T47D (cell line): ENCODE results near the gene CSF2.
A peak's percentile ranks its signal among the peaks of the same experiment; 100 is the strongest.
"Not testable (repeated sequence)": the region's sequence is repeated elsewhere in the genome, so short reads cannot be mapped to it uniquely, and the experiment has no call there.

Experiments used
- DNase-seq, 2 experiments: peaks; one replicate each; pipeline versions ENCODE4 v3.0.0 to v3.0.0-alpha.2; 2011 to 2012; ENCODE audit warnings: low read depth in 1 of 2, low spot score in 1 of 2
- JUND ChIP-seq: IDR thresholded peaks from 2 replicates; pipeline ENCODE4 v1.6.1; 2012; ENCODE audit warnings: low read depth
- in situ Hi-C: cut with HindIII; loops from 2 replicates; pipeline ENCODE4 v1.10.0; 2016; ENCODE audit warnings: low sequenced_read_pairs, low pct_unique_long_range_greater_than_20kb

The CSF2 gene

GRCh38 chr5:132101385-132101880 lies 27.8 kb downstream of the CSF2 start:
- in situ Hi-C loops = no loop called here
- no peak for TF ChIP-seq JUND
- no peak for DNase-seq

- no peak for DNase-seq
- TF ChIP-seq JUND = no peak
- in situ Hi-C loops = no loop called here
Measured at GRCh38 chr5:132102101-132102701, 28.6 kb downstream of the CSF2 start.

- DNase-seq = no peak
- in situ Hi-C loops = no loop called here
- no peak for TF ChIP-seq JUND
Measured at GRCh38 chr5:132102944-132103331, 29.3 kb downstream of the CSF2 start.

- DNase-seq = peak in 1 of 2 experiments; percentile 30
- TF ChIP-seq JUND = no peak
- in situ Hi-C loops = no loop called here
Measured at GRCh38 chr5:132103332-132103951, 29.9 kb downstream of the CSF2 start.

- TF ChIP-seq JUND = no peak
- in situ Hi-C loops = no loop called here
- no peak for DNase-seq
Measured at GRCh38 chr5:132103969-132104391, 30.4 kb downstream of the CSF2 start.

- in situ Hi-C loops = no loop called here
- no peak for TF ChIP-seq JUND
- DNase-seq = no peak
Measured at GRCh38 chr5:132104556-132104955, 31.0 kb downstream of the CSF2 start.

- in situ Hi-C loops = no loop called here
- TF ChIP-seq JUND = no peak
Measured at GRCh38 chr5:132105688-132106087, 32.1 kb downstream of the CSF2 start.

GRCh38 chr5:132108495-132108894 lies 34.9 kb downstream of the CSF2 start:
- in situ Hi-C loops, DNase-seq: not testable (repeated sequence)

More at GRCh38 chr5:132105688-132106087, 32.1 kb downstream of the CSF2 start:
- no peak for DNase-seq

GRCh38 chr5:132108957-132109356 lies 35.4 kb downstream of the CSF2 start:
- DNase-seq, in situ Hi-C loops: not testable (repeated sequence)

GRCh38 chr5:132109494-132110053 lies 36.0 kb downstream of the CSF2 start:
- TF ChIP-seq JUND = no peak
- in situ Hi-C loops = no loop called here
- DNase-seq = no peak

- DNase-seq = no peak
- in situ Hi-C loops = no loop called here
- TF ChIP-seq JUND = no peak
Measured at GRCh38 chr5:132110195-132110594, 36.6 kb downstream of the CSF2 start.

GRCh38 chr5:132110930-132111329 lies 37.3 kb downstream of the CSF2 start:
- TF ChIP-seq JUND = no peak
- no peak for DNase-seq
- in situ Hi-C loops = no loop called here

- in situ Hi-C loops = no loop called here
- DNase-seq = no peak
- TF ChIP-seq JUND = no peak
Measured at GRCh38 chr5:132112111-132112510, 38.5 kb downstream of the CSF2 start.
